Esophagus (tissue), 2 donors: ENCODE measurements around the gene GPC3. TPM values are rescaled to one million over a fixed set of nuclear protein-coding genes. Genes with fewer than 3 reads are reported as not detected.

Source experiments
- H3K27ac ChIP-seq, 2 donors: one replicate each; pipeline ENCODE4 v1.5.1; 2013; ENCODE audit warnings: low read depth in 2 of 2, mild to moderate bottlenecking in 2 of 2, inconsistent platforms in 1 of 2, low read length in 1 of 2, moderate library complexity in 1 of 2
- H3K27me3 ChIP-seq, 2 donors: one replicate each; pipeline ENCODE4 v1.6.1; 2013; ENCODE audit warnings: low read length in 2 of 2, control low read depth in 1 of 2, mild to moderate bottlenecking in 1 of 2; ENCODE audit not compliant: insufficient read depth in 2 of 2, control insufficient read depth in 1 of 2
- H3K36me3 ChIP-seq, 2 donors: one replicate each; pipeline ENCODE4 v1.6.1; 2013; ENCODE audit warnings: low read length in 1 of 2; ENCODE audit not compliant: control insufficient read depth in 2 of 2, insufficient read depth in 2 of 2
- H3K4me1 ChIP-seq, 2 donors: one replicate each; pipeline ENCODE4 v1.6.1; 2013; ENCODE audit warnings: low read length in 1 of 2; ENCODE audit not compliant: control insufficient read depth in 2 of 2, insufficient read depth in 2 of 2
- H3K4me3 ChIP-seq, 2 donors: one replicate each; pipeline ENCODE4 v1.5.1; 2013; ENCODE audit warnings: low read length in 2 of 2, mild to moderate bottlenecking in 2 of 2, low read depth in 1 of 2, moderate library complexity in 1 of 2
- H3K9me3 ChIP-seq, 2 donors: one replicate each; pipeline ENCODE4 v1.6.1; 2013; ENCODE audit warnings: mild to moderate bottlenecking in 2 of 2, low read depth in 1 of 2, low read length in 1 of 2, moderate library complexity in 1 of 2; ENCODE audit not compliant: control insufficient read depth in 2 of 2, insufficient read depth in 1 of 2
- WGBS, 2 donors: extraction: QIAGEN DNeasy Blood & Tissue Kit; methylation state at CpG; one replicate each; pipeline ENCODE4 v1.1.7; 2013; 5-methylcytosine and 5-hydroxymethylcytosine counted together
- polyA plus RNA-seq, 2 donors: library from polyadenylated mRNA; stranded (reverse); fragments of 200-250 nt; gene quantifications; one replicate each; pipeline ENCODE4 v1.2.3, GENCODE V29; 2013
- donor health status: healthy with polysubstance abuse.
- donor health status: Bipolar disorder and iron deficiency.

GPC3 gene
- polyA plus RNA-seq, 2 donors, result 0.10 to 0.39 TPM

DNA sequence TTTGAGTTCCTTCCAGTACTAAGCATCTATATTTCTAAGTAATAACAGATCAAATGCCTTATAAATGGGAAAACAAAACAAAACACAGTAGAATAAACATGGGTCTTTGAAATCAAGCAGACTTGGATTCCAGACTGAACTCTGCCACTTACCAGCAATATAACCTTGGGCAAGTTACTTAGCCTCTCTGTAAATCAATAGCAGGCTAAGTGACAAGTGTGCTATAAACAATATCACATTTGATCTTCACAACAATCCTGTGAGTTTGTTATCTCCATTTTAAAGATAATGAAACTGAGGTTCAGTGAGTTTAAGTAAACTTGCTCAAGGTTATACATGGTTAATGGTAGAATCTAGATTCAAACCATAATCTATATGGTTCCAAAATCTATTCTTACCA is 165.8 kb downstream of the GPC3 start:
- Histone ChIP-seq H3K36me3 (no peaks in the 10 kb centered on the region), H3K27ac (no peak overlapping the region), H3K4me1 (no peaks in the 10 kb centered on the region), H3K4me3 (no peak overlapping the region), H3K27me3 (peaks cover 0 to 2% of the 10 kb centered on the region in 2 donors), H3K9me3 (no peaks in the 10 kb centered on the region)

GRCh38 chrX:133818019-133818418 is 167.4 kb downstream of the GPC3 start:
- Histone ChIP-seq H3K4me1 (no peaks in the 10 kb centered on the region), H3K9me3 (no peaks in the 10 kb centered on the region), H3K27ac (no peak overlapping the region), H3K36me3 (no peaks in the 10 kb centered on the region), H3K4me3 (no peak overlapping the region), H3K27me3 (peaks cover 0 to 2% of the 10 kb centered on the region in 2 donors)
- 73 to 86% methylated on average over 5 of the region's 5 CpGs for WGBS, 2 donors

- Histone ChIP-seq H3K9me3 (no peaks in the 10 kb centered on the region), H3K4me1 (no peaks in the 10 kb centered on the region), H3K4me3 (no peak overlapping the region), H3K27me3 (no peaks in the 10 kb centered on the region), H3K27ac (no peak overlapping the region), H3K36me3 (no peaks in the 10 kb centered on the region)
- 68 to 79% methylated on average over 1 of the region's 1 CpG for WGBS, 2 donors
These were observed 169.9 kb downstream of the GPC3 start for GRCh38 chrX:133815496-133815895.

GRCh38 chrX:133813971-133814370 is 171.4 kb downstream of the GPC3 start:
- Histone ChIP-seq H3K27ac (no peak overlapping the region), H3K36me3 (no peaks in the 10 kb centered on the region), H3K4me1 (no peaks in the 10 kb centered on the region), H3K9me3 (no peaks in the 10 kb centered on the region), H3K4me3 (no peak overlapping the region), H3K27me3 (no peaks in the 10 kb centered on the region)
- WGBS, 2 donors, result 68 to 72% methylated on average over 6 of the region's 6 CpGs

DNA sequence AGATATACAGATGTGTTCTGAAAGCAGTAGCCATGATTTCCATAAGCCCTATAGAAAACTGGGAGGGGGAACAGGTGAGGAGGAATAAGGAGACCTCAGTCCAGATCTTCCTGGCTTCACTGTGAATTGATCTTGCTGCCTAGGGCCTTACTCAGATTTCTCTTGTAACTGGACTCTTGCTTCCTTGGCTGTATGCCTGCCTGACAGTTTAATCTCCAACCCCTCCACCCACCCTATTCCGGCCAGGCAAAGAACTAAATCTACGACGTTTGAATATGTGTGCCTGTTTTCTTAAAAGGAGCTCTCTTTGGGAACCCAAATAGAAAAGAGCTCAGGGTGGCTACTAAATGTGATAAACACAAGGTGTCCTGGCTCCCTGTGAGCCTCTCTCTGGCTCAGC is 173.0 kb downstream of the GPC3 start:
- Histone ChIP-seq H3K9me3 (no peaks in the 10 kb centered on the region), H3K4me1 (no peaks in the 10 kb centered on the region), H3K27ac (no peak overlapping the region), H3K4me3 (no peak overlapping the region), H3K27me3 (peaks cover 0 to 2% of the 10 kb centered on the region in 2 donors), H3K36me3 (no peaks in the 10 kb centered on the region)
- 34 to 61% methylated on average over 3 of the region's 3 CpGs for WGBS, 2 donors

DNA sequence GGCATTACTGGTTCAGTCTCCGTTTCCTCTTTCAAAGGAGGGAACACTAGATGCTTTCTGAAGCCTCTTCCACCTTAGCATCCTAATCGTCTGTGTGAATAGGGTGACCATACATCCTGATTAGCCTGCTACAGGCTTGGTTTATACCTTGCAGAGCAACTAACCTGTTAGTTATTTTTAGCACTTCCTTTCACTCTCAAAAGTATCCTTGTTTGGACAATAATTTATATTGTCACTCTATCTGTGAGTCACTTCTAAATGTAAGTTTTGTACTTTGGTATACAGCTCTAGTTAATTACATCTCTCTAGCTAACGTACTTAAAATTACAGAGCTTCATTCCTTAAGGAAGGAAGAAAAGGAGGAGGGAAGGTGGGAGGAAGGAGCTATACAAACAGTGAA is 174.5 kb downstream of the GPC3 start:
- Histone ChIP-seq H3K27ac (no peak overlapping the region), H3K9me3 (no peaks in the 10 kb centered on the region), H3K27me3 (peaks cover 0 to 4% of the 10 kb centered on the region in 2 donors), H3K4me1 (no peaks in the 10 kb centered on the region), H3K36me3 (no peaks in the 10 kb centered on the region), H3K4me3 (no peak overlapping the region)
- 66 to 82% methylated on average over 3 of the region's 3 CpGs for WGBS, 2 donors

- no peak overlapping the region for H3K27ac ChIP-seq
- H3K4me1 ChIP-seq, result no peaks in the 10 kb centered on the region
- 78 to 86% methylated on average over 6 of the region's 6 CpGs for WGBS, 2 donors
- H3K36me3 ChIP-seq, result no peaks in the 10 kb centered on the region
- H3K9me3 ChIP-seq, result no peaks in the 10 kb centered on the region
- no peak overlapping the region for H3K4me3 ChIP-seq
- peaks cover 0 to 4% of the 10 kb centered on the region in 2 donors for H3K27me3 ChIP-seq
These were observed 181.3 kb downstream of the GPC3 start for GRCh38 chrX:133804072-133804471.

- Histone ChIP-seq H3K36me3 (no peaks in the 10 kb centered on the region), H3K4me1 (no peaks in the 10 kb centered on the region), H3K27ac (no peak overlapping the region), H3K27me3 (no peaks in the 10 kb centered on the region), H3K9me3 (no peaks in the 10 kb centered on the region), H3K4me3 (no peak overlapping the region)
These were observed 189.1 kb downstream of the GPC3 start for GRCh38 chrX:133796282-133796681.

DNA sequence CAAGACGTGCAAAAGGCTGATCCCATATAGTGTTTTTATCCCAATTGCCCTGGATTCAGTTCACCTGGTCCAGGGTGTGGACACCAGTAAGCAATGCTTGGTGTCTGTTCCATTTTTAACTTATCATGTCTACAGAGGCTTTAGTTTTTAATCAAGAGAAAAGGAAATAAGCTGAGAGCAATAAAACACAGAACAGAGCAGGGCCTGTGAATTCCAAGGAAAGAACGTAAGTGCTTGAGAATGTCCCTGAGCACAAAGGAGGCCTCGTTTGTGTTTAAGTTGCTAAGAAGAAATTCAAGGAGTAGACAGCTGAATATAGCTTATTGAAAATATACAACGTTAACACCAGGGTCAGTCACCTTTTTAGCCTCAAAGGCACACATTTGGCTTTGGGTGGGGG is 191.3 kb downstream of the GPC3 start:
- WGBS, 2 donors, result 50 to 63% methylated on average over 4 of the region's 4 CpGs
- Histone ChIP-seq H3K27me3 (peaks cover 0 to 2% of the 10 kb centered on the region in 2 donors), H3K4me3 (no peak overlapping the region), H3K27ac (no peak overlapping the region), H3K4me1 (no peaks in the 10 kb centered on the region), H3K9me3 (no peaks in the 10 kb centered on the region), H3K36me3 (no peaks in the 10 kb centered on the region)

DNA sequence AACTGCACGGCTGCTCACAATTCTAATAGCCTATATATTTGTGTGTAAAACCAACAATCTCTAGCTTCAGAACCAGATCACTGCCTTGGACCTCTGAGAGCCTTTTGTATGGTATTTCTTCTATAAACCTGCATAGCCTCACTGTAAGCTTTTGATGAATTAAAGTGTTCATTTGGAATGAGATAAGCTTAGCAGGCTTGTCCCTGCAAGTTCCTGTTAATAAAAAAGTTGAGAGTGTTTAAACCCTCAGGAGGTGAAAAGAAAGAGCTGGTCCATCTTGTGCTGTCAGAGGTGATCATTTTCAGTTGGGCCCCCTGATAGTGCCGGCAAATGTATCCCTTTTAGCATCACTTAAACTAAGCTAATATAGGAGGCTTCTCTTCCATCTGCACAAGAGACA is 191.8 kb downstream of the GPC3 start:
- Histone ChIP-seq H3K27me3 (peaks cover 0 to 2% of the 10 kb centered on the region in 2 donors), H3K4me1 (no peaks in the 10 kb centered on the region), H3K27ac (no peak overlapping the region), H3K9me3 (no peaks in the 10 kb centered on the region), H3K36me3 (no peaks in the 10 kb centered on the region), H3K4me3 (no peak overlapping the region)
- 44 to 63% methylated on average over 2 of the region's 2 CpGs for WGBS, 2 donors
